Measurements from ENCODE around the gene CEP350. TPM values are rescaled to one million over a fixed set of nuclear protein-coding genes. Genes with fewer than 3 reads are reported as not detected.

CEP350 gene
- total RNA-seq, 1 experiment from 2014 or later: 27.6 TPM

GRCh38 chr1:180066150-180066549, 111.5 kb downstream of the CEP350 start:
- DNase-seq (ENCODE audit: low read depth, low spot score) (no peak), ATAC-seq (no peak)
- Histone ChIP-seq H3K36me3 (ENCODE audit: control insufficient read depth in 1 of 2, insufficient read depth in 2 of 2, low read length in 2 of 2) (peaks cover 6 to 29% of the 10 kb centered on the region in 2 experiments), H4K20me1 (ENCODE audit: insufficient read depth) (0 out of 2 replicates have a peak, but pooled peaks cover 3% of the 10 kb centered on the region), H3K9me3 (ENCODE audit: control insufficient read depth in 1 of 2, insufficient read depth in 1 of 2, low read depth in 1 of 2, low read length in 2 of 2) (no peaks in the 10 kb centered on the region), H3K4me2 (ENCODE audit: low read length) (no peak overlapping the region), H2AFZ (ENCODE audit: low read depth, low read length, poor library complexity, severe bottlenecking) (no peak overlapping the region), H3K27ac (ENCODE audit: low read depth, low read length) (no peak overlapping the region), H3K4me3 (replicated peaks in 1 of 2; ENCODE audit: low read depth in 1 of 2, low read length in 2 of 2) (no peak overlapping the region), H3K9ac (ENCODE audit: low read length) (no peak overlapping the region), H3K4me1 (ENCODE audit: control insufficient read depth in 1 of 2, insufficient read depth in 2 of 2, low read length in 2 of 2) (no peaks in the 10 kb centered on the region), H3K27me3 (ENCODE audit: insufficient read depth, low read length) (no peaks in the 10 kb centered on the region), H3K9me2 (ENCODE audit: insufficient read depth) (no peaks in the 10 kb centered on the region), H3K79me2 (ENCODE audit: insufficient read depth, low read length) (no peaks in the 10 kb centered on the region)
- TF ChIP-seq EZH2 (IDR thresholded peaks at IDR 0.05) (no peak), POLR2A (IDR thresholded peaks at IDR 0.05; ENCODE audit: borderline replicate concordance, extremely low read depth, insufficient read depth, insufficient read length) (no peak), ATF3 (IDR thresholded peaks at IDR 0.05) (no peak), ELF1 (IDR thresholded peaks at IDR 0.05; ENCODE audit: borderline replicate concordance, low read depth) (no peak), TCF7L2 (IDR thresholded peaks at IDR 0.05; ENCODE audit: borderline replicate concordance, extremely low read depth, insufficient read depth, insufficient read length) (no peak), MAX (IDR thresholded peaks at IDR 0.05) (no peak), RAD21 (IDR thresholded peaks at IDR 0.05; ENCODE audit: low read depth) (no peak), SIN3A (IDR thresholded peaks at IDR 0.05; ENCODE audit: low read depth) (no peak), CBX3 (IDR thresholded peaks at IDR 0.05; ENCODE audit: low read depth) (no peak), CTCF (IDR thresholded peaks at IDR 0.05 in 2 of 3, conservative IDR thresholded peaks at IDR 0.05 in 1 of 3; ENCODE audit: borderline replicate concordance in 1 of 3, insufficient read depth in 1 of 3, low read depth in 2 of 3, low read length in 2 of 3) (no peak), REST (IDR thresholded peaks at IDR 0.05; ENCODE audit: low read depth) (no peak)
- RAD21 ChIA-PET (ENCODE audit: low non-redundant PET in 1 of 2, low total read pairs in 2 of 2, uncharacterized antibody in 2 of 2, unreplicated experiment in 2 of 2): no interaction called here
- intact Hi-C loops (cut with micrococcal nuclease): no loop called here
- no TSS peak for BruUV-seq (replicated peaks)
- POLR2A ChIA-PET: no interaction called here
- CTCF ChIA-PET: no interaction called here

All from HCT116 (cell line).